Measurements from ENCODE around the gene TMEM131.
"Not testable (repeated sequence)": the region's sequence is repeated elsewhere in the genome, so short reads cannot be mapped to it uniquely, and the experiment has no call there.

TMEM131 gene

GRCh38 chr2:97995734-97996624 is at the start of gene TMEM131:
TMEM131 (minus strand) TSS chr2:97995948; CDS start chr2:97995662, 286 bp downstream.
- peak; percentile 91 to 94 (median 92) for DNase-seq

- not testable (repeated sequence) for DNase-seq
Measured at GRCh38 chr2:98044730-98045129, 49.0 kb upstream of the TMEM131 start.

- no peak for DNase-seq
Measured at GRCh38 chr2:98043101-98043500, 47.4 kb upstream of the TMEM131 start.

GRCh38 chr2:98040331-98040939 is 44.7 kb upstream of the TMEM131 start:
- no peak for DNase-seq

- no peak for DNase-seq
Measured at GRCh38 chr2:98039085-98039756, 43.5 kb upstream of the TMEM131 start.

- DNase-seq, result no peak
Measured at GRCh38 chr2:98037666-98038336, 42.1 kb upstream of the TMEM131 start.

- DNase-seq, result no peak
Measured at GRCh38 chr2:98037206-98037605, 41.5 kb upstream of the TMEM131 start.

- DNase-seq, result no peak
Measured at GRCh38 chr2:98036349-98037000, 40.7 kb upstream of the TMEM131 start.

GRCh38 chr2:98034745-98035144 is 39.0 kb upstream of the TMEM131 start:
- no peak for DNase-seq

- DNase-seq, result no peak
Measured at GRCh38 chr2:98032086-98032485, 36.3 kb upstream of the TMEM131 start.

- DNase-seq, result no peak
Measured at GRCh38 chr2:98029718-98030222, 34.0 kb upstream of the TMEM131 start.

GRCh38 chr2:98028931-98029717 is 33.4 kb upstream of the TMEM131 start:
- DNase-seq, result no peak

- no peak for DNase-seq
Measured at GRCh38 chr2:98028101-98028561, 32.4 kb upstream of the TMEM131 start.

GRCh38 chr2:98027538-98027937 is 31.8 kb upstream of the TMEM131 start:
- DNase-seq, result no peak

GRCh38 chr2:98026927-98027522 is 31.3 kb upstream of the TMEM131 start:
- no peak for DNase-seq

GRCh38 chr2:98026292-98026691 is 30.5 kb upstream of the TMEM131 start:
- no peak for DNase-seq

GRCh38 chr2:98025481-98026037 is 29.8 kb upstream of the TMEM131 start:
- DNase-seq, result no peak

- not testable (repeated sequence) for DNase-seq
Measured at GRCh38 chr2:98022067-98022466, 26.3 kb upstream of the TMEM131 start.

GRCh38 chr2:98020992-98021713 is 25.4 kb upstream of the TMEM131 start:
- DNase-seq, result no peak

GRCh38 chr2:98020516-98020915 is 24.8 kb upstream of the TMEM131 start:
- DNase-seq, result no peak

Data from activated CD4-positive, CD25-positive, alpha-beta regulatory T cell (primary cell).